ENCODE measurements around the gene UNC5C.

Gene UNC5C

GRCh38 chr4:95129031-95129430, 419.7 kb downstream of the UNC5C start:
- H3K4me1 ChIP-seq (ENCODE audit: insufficient read depth, low read length, severe bottlenecking) = no peaks in the 10 kb centered on the region
- no peaks in the 10 kb centered on the region for H3F3A ChIP-seq (ENCODE audit: insufficient read depth, low read length)
- H2AFZ ChIP-seq (ENCODE audit: low read length) = no peak overlapping the region
- no peaks in the 10 kb centered on the region for H3K79me2 ChIP-seq (ENCODE audit: insufficient read depth, low read length)
- no peaks in the 10 kb centered on the region for H3K9me3 ChIP-seq (ENCODE audit: low read length)
- no peak overlapping the region for H3K9ac ChIP-seq (ENCODE audit: low read length)
- no peak for TF ChIP-seq EZH2 (IDR thresholded peaks at IDR 0.05; ENCODE audit: borderline replicate concordance, low read length)
- TF ChIP-seq CTCF (IDR thresholded peaks at IDR 0.05; ENCODE audit: low read length) = no peak
- no peaks in the 10 kb centered on the region for H3K27me3 ChIP-seq (ENCODE audit: insufficient read depth, low read length)
- H3K4me3 ChIP-seq (ENCODE audit: low read depth, low read length, poor library complexity, severe bottlenecking) = no peak overlapping the region
- H3K36me3 ChIP-seq (ENCODE audit: insufficient read depth, low read length) = no peaks in the 10 kb centered on the region
- H3K27ac ChIP-seq (ENCODE audit: low read depth, low read length, poor library complexity, severe bottlenecking) = no peak overlapping the region
- H3K9me2 ChIP-seq (ENCODE audit: low read depth, low read length) = no peaks in the 10 kb centered on the region
- H3K4me2 ChIP-seq (ENCODE audit: low read length) = no peak overlapping the region
- H4K20me1 ChIP-seq (ENCODE audit: insufficient read depth, low read length) = no peaks in the 10 kb centered on the region

- H3K36me3 ChIP-seq (ENCODE audit: insufficient read depth, low read length) = no peaks in the 10 kb centered on the region
- no peak overlapping the region for H3K9ac ChIP-seq (ENCODE audit: low read length)
- no peak overlapping the region for H3K4me2 ChIP-seq (ENCODE audit: low read length)
- H3K4me3 ChIP-seq (ENCODE audit: low read depth, low read length, poor library complexity, severe bottlenecking) = no peak overlapping the region
- no peaks in the 10 kb centered on the region for H3K79me2 ChIP-seq (ENCODE audit: insufficient read depth, low read length)
- H4K20me1 ChIP-seq (ENCODE audit: insufficient read depth, low read length) = no peaks in the 10 kb centered on the region
- no peaks in the 10 kb centered on the region for H3K9me2 ChIP-seq (ENCODE audit: low read depth, low read length)
- H3K27ac ChIP-seq (ENCODE audit: low read depth, low read length, poor library complexity, severe bottlenecking) = no peak overlapping the region
- no peak for TF ChIP-seq EZH2 (IDR thresholded peaks at IDR 0.05; ENCODE audit: borderline replicate concordance, low read length)
- peak; percentile 30; the same call in 1 of the 2 replicates for TF ChIP-seq CTCF (IDR thresholded peaks at IDR 0.05; ENCODE audit: low read length)
- H3K9me3 ChIP-seq (ENCODE audit: low read length) = no peaks in the 10 kb centered on the region
- no peaks in the 10 kb centered on the region for H3K27me3 ChIP-seq (ENCODE audit: insufficient read depth, low read length)
- no peak overlapping the region for H2AFZ ChIP-seq (ENCODE audit: low read length)
- H3K4me1 ChIP-seq (ENCODE audit: insufficient read depth, low read length, severe bottlenecking) = no peaks in the 10 kb centered on the region
- H3F3A ChIP-seq (ENCODE audit: insufficient read depth, low read length) = no peaks in the 10 kb centered on the region
Observed at GRCh38 chr4:95124906-95125504, 423.8 kb downstream of the UNC5C start.

- no peaks in the 10 kb centered on the region for H3K27me3 ChIP-seq (ENCODE audit: insufficient read depth, low read length)
- no peaks in the 10 kb centered on the region for H3K4me1 ChIP-seq (ENCODE audit: insufficient read depth, low read length, severe bottlenecking)
- H3K9me2 ChIP-seq (ENCODE audit: low read depth, low read length) = no peaks in the 10 kb centered on the region
- no peak overlapping the region for H3K27ac ChIP-seq (ENCODE audit: low read depth, low read length, poor library complexity, severe bottlenecking)
- H4K20me1 ChIP-seq (ENCODE audit: insufficient read depth, low read length) = no peaks in the 10 kb centered on the region
- no peaks in the 10 kb centered on the region for H3F3A ChIP-seq (ENCODE audit: insufficient read depth, low read length)
- no peak overlapping the region for H3K4me2 ChIP-seq (ENCODE audit: low read length)
- H3K9ac ChIP-seq (ENCODE audit: low read length) = no peak overlapping the region
- no peaks in the 10 kb centered on the region for H3K36me3 ChIP-seq (ENCODE audit: insufficient read depth, low read length)
- no peak overlapping the region for H2AFZ ChIP-seq (ENCODE audit: low read length)
- no peaks in the 10 kb centered on the region for H3K9me3 ChIP-seq (ENCODE audit: low read length)
- H3K79me2 ChIP-seq (ENCODE audit: insufficient read depth, low read length) = no peaks in the 10 kb centered on the region
- H3K4me3 ChIP-seq (ENCODE audit: low read depth, low read length, poor library complexity, severe bottlenecking) = no peak overlapping the region
- TF ChIP-seq EZH2 (IDR thresholded peaks at IDR 0.05; ENCODE audit: borderline replicate concordance, low read length) (no peak), CTCF (IDR thresholded peaks at IDR 0.05; ENCODE audit: low read length) (no peak)
Observed at GRCh38 chr4:95122001-95122400, 426.8 kb downstream of the UNC5C start.
